Stimulated activated naive CD8-positive, alpha-beta T cell treated with anti-CD3 and anti-CD28 coated beads, Interleukin-15, Interleukin-2, amounts not matched to agents 100 ng/mL and 50 ng/mL, for 24 hours (primary cell): ENCODE data around the gene B3GNT5.
A peak's percentile ranks its signal among the peaks of the same experiment; 100 is the strongest.

Experiments
- H3K27ac Mint-ChIP-seq: one replicate; pipeline ENCODE4 v1.8.0; 2021; ENCODE audit warnings: mild to moderate bottlenecking, mixed read lengths
- H3K27me3 Mint-ChIP-seq: one replicate; pipeline ENCODE4 v1.8.0; 2021; ENCODE audit warnings: mixed read lengths
- H3K36me3 Mint-ChIP-seq: one replicate; pipeline ENCODE4 v1.8.0; 2021; ENCODE audit warnings: low read depth, mixed read lengths
- H3K4me1 Mint-ChIP-seq: one replicate; pipeline ENCODE4 v1.8.0; 2021; ENCODE audit warnings: low read depth, mixed read lengths
- H3K4me3 Mint-ChIP-seq: one replicate; pipeline ENCODE4 v1.8.0; 2021; ENCODE audit warnings: mild to moderate bottlenecking, mixed read lengths
- H3K9me3 Mint-ChIP-seq: one replicate; pipeline ENCODE4 v1.8.0; 2021; ENCODE audit warnings: mixed read lengths

Gene B3GNT5

GRCh38 chr3:183284570-183284969 lies 31.5 kb downstream of the B3GNT5 start:
- H3K9me3 Mint-ChIP-seq = peaks cover 5% of the 10 kb centered on the region
- H3K27me3 Mint-ChIP-seq = no peaks in the 10 kb centered on the region
- H3K4me1 Mint-ChIP-seq = peaks cover 42% of the 10 kb centered on the region
- H3K4me3 Mint-ChIP-seq = no peak overlapping the region
- H3K27ac Mint-ChIP-seq = peak overlapping the region; percentile 97
- H3K36me3 Mint-ChIP-seq = peaks cover 8% of the 10 kb centered on the region

- Mint-ChIP-seq H3K9me3 (peaks cover 5% of the 10 kb centered on the region), H3K4me3 (peak overlapping the region; percentile 78), H3K27me3 (no peaks in the 10 kb centered on the region), H3K36me3 (peaks cover 13% of the 10 kb centered on the region), H3K4me1 (peaks cover 42% of the 10 kb centered on the region), H3K27ac (peak overlapping the region; percentile 97)
Measured at GRCh38 chr3:183285318-183285717, 32.3 kb downstream of the B3GNT5 start.

- H3K36me3 Mint-ChIP-seq = peaks cover 13% of the 10 kb centered on the region
- H3K9me3 Mint-ChIP-seq = peaks cover 5% of the 10 kb centered on the region
- H3K27me3 Mint-ChIP-seq = no peaks in the 10 kb centered on the region
- H3K27ac Mint-ChIP-seq = peak overlapping the region; percentile 97
- H3K4me1 Mint-ChIP-seq = peaks cover 42% of the 10 kb centered on the region
- H3K4me3 Mint-ChIP-seq = peak overlapping the region; percentile 78
Measured at GRCh38 chr3:183285828-183286457, 32.9 kb downstream of the B3GNT5 start.

- peaks cover 5% of the 10 kb centered on the region for H3K9me3 Mint-ChIP-seq
- H3K4me3 Mint-ChIP-seq = peak overlapping the region; percentile 78
- peaks cover 42% of the 10 kb centered on the region for H3K4me1 Mint-ChIP-seq
- H3K36me3 Mint-ChIP-seq = peaks cover 13% of the 10 kb centered on the region
- peak overlapping the region; percentile 97 for H3K27ac Mint-ChIP-seq
- no peaks in the 10 kb centered on the region for H3K27me3 Mint-ChIP-seq
Measured at GRCh38 chr3:183287301-183287971, 34.4 kb downstream of the B3GNT5 start.

- peaks cover 5% of the 10 kb centered on the region for H3K9me3 Mint-ChIP-seq
- no peak overlapping the region for H3K4me3 Mint-ChIP-seq
- H3K27me3 Mint-ChIP-seq = no peaks in the 10 kb centered on the region
- H3K36me3 Mint-ChIP-seq = peaks cover 13% of the 10 kb centered on the region
- no peak overlapping the region for H3K27ac Mint-ChIP-seq
- H3K4me1 Mint-ChIP-seq = peaks cover 42% of the 10 kb centered on the region
Measured at GRCh38 chr3:183288117-183288516, 35.1 kb downstream of the B3GNT5 start.

GRCh38 chr3:183290216-183290615 lies 37.2 kb downstream of the B3GNT5 start:
- Mint-ChIP-seq H3K4me3 (no peak overlapping the region), H3K9me3 (peaks cover 5% of the 10 kb centered on the region), H3K4me1 (peaks cover 27% of the 10 kb centered on the region), H3K27ac (no peak overlapping the region), H3K27me3 (no peaks in the 10 kb centered on the region), H3K36me3 (peaks cover 13% of the 10 kb centered on the region)

GRCh38 chr3:183291497-183292031 lies 38.5 kb downstream of the B3GNT5 start:
- H3K4me1 Mint-ChIP-seq = peaks cover 13% of the 10 kb centered on the region
- peaks cover 20% of the 10 kb centered on the region for H3K36me3 Mint-ChIP-seq
- H3K9me3 Mint-ChIP-seq = peaks cover 5% of the 10 kb centered on the region
- no peaks in the 10 kb centered on the region for H3K27me3 Mint-ChIP-seq
- H3K4me3 Mint-ChIP-seq = no peak overlapping the region
- H3K27ac Mint-ChIP-seq = no peak overlapping the region

GRCh38 chr3:183293966-183294365 lies 40.9 kb downstream of the B3GNT5 start:
- H3K4me1 Mint-ChIP-seq = no peaks in the 10 kb centered on the region
- no peak overlapping the region for H3K27ac Mint-ChIP-seq
- H3K9me3 Mint-ChIP-seq = no peaks in the 10 kb centered on the region
- no peak overlapping the region for H3K4me3 Mint-ChIP-seq
- no peaks in the 10 kb centered on the region for H3K27me3 Mint-ChIP-seq
- H3K36me3 Mint-ChIP-seq = peaks cover 13% of the 10 kb centered on the region

GRCh38 chr3:183295211-183295610 lies 42.2 kb downstream of the B3GNT5 start:
- peaks cover 9% of the 10 kb centered on the region for H3K36me3 Mint-ChIP-seq
- no peak overlapping the region for H3K27ac Mint-ChIP-seq
- H3K9me3 Mint-ChIP-seq = no peaks in the 10 kb centered on the region
- no peaks in the 10 kb centered on the region for H3K4me1 Mint-ChIP-seq
- H3K4me3 Mint-ChIP-seq = no peak overlapping the region
- no peaks in the 10 kb centered on the region for H3K27me3 Mint-ChIP-seq

- Mint-ChIP-seq H3K36me3 (peaks cover 13% of the 10 kb centered on the region), H3K4me3 (no peak overlapping the region), H3K9me3 (no peaks in the 10 kb centered on the region), H3K4me1 (peaks cover 3% of the 10 kb centered on the region), H3K27me3 (no peaks in the 10 kb centered on the region), H3K27ac (no peak overlapping the region)
Measured at GRCh38 chr3:183296944-183297343, 43.9 kb downstream of the B3GNT5 start.

- H3K36me3 Mint-ChIP-seq = peaks cover 13% of the 10 kb centered on the region
- H3K9me3 Mint-ChIP-seq = no peaks in the 10 kb centered on the region
- no peaks in the 10 kb centered on the region for H3K27me3 Mint-ChIP-seq
- peaks cover 6% of the 10 kb centered on the region for H3K4me1 Mint-ChIP-seq
- H3K4me3 Mint-ChIP-seq = no peak overlapping the region
- H3K27ac Mint-ChIP-seq = no peak overlapping the region
Measured at GRCh38 chr3:183298701-183299153, 45.7 kb downstream of the B3GNT5 start.

GRCh38 chr3:183299976-183300375 lies 46.9 kb downstream of the B3GNT5 start:
- Mint-ChIP-seq H3K27ac (no peak overlapping the region), H3K36me3 (peaks cover 13% of the 10 kb centered on the region), H3K4me1 (peaks cover 6% of the 10 kb centered on the region), H3K27me3 (no peaks in the 10 kb centered on the region), H3K4me3 (no peak overlapping the region), H3K9me3 (no peaks in the 10 kb centered on the region)

GRCh38 chr3:183300996-183301562 lies 48.0 kb downstream of the B3GNT5 start:
- Mint-ChIP-seq H3K4me3 (no peak overlapping the region), H3K36me3 (peaks cover 11% of the 10 kb centered on the region), H3K27ac (no peak overlapping the region), H3K9me3 (no peaks in the 10 kb centered on the region), H3K27me3 (no peaks in the 10 kb centered on the region), H3K4me1 (peaks cover 9% of the 10 kb centered on the region)

GRCh38 chr3:183301937-183302580 lies 49.0 kb downstream of the B3GNT5 start:
- no peaks in the 10 kb centered on the region for H3K9me3 Mint-ChIP-seq
- peaks cover 5% of the 10 kb centered on the region for H3K36me3 Mint-ChIP-seq
- H3K27ac Mint-ChIP-seq = no peak overlapping the region
- no peaks in the 10 kb centered on the region for H3K27me3 Mint-ChIP-seq
- H3K4me3 Mint-ChIP-seq = no peak overlapping the region
- peaks cover 19% of the 10 kb centered on the region for H3K4me1 Mint-ChIP-seq

GRCh38 chr3:183303690-183304089 lies 50.6 kb downstream of the B3GNT5 start:
- H3K27me3 Mint-ChIP-seq = no peaks in the 10 kb centered on the region

More at GRCh38 chr3:183303690-183304089, 50.6 kb downstream of the B3GNT5 start:
- Mint-ChIP-seq H3K4me1 (peaks cover 33% of the 10 kb centered on the region), H3K4me3 (no peak overlapping the region), H3K36me3 (peaks cover 5% of the 10 kb centered on the region), H3K27ac (no peak overlapping the region), H3K9me3 (no peaks in the 10 kb centered on the region)
